ENCODE data around the gene ZBTB20.

GRCh38 chr3:114435386-114436115 is 711.5 kb downstream of the ZBTB20 start:
- TF ChIP-seq CTCF (IDR thresholded peaks at IDR 0.05) (no peak), POLR2A (IDR thresholded peaks at IDR 0.05) (no peak)

Data from thyroid gland (tissue), 4 donors.